Measurements from ENCODE around the gene CEP76. TPM values are rescaled to one million over a fixed set of nuclear protein-coding genes. Genes with fewer than 3 reads are reported as not detected.

CEP76 gene
- total and polyA plus RNA-seq, 2 donors (not counting 1 experiment from before 2014, with no cell fraction given), result 5.3 to 10.0 TPM

DNA sequence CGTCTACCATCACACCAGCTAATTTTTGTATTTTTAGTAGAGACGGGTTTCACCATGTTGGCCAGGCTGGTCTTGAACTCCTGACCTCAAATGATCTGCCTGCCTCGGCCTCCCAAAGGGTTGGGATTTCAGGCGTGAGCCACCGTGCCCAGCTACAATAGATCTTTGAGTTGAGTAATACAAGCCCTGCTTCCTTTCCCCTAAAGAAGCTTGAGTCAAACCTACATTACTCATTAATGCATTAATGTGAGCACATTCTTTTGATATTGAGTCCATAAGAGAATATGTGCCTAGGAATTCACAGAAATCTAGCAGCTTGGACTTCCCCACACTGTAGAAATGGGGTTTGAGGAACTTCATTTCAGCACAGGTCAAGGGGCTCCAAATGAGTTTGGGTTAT is 39.9 kb upstream of the CEP76 start:
- Histone ChIP-seq H3K4me3 (ENCODE audit: control extremely low read depth in 1 of 5, extremely low read depth in 1 of 5, insufficient read depth in 1 of 5, low read depth in 2 of 5, low read length in 4 of 5) (no peak overlapping the region), H3K9ac (ENCODE audit: low read length) (no peak overlapping the region), H2AFZ (ENCODE audit: insufficient read depth, low read depth, low read length, poor library complexity, severe bottlenecking) (no peak overlapping the region), H3K36me3 (replicated peaks in 1 of 2; ENCODE audit: control extremely low read depth in 1 of 2, control insufficient read depth in 1 of 2, extremely low read depth in 1 of 2, insufficient read depth in 2 of 2, low read length in 1 of 2) (no peaks in the 10 kb centered on the region), H3K27me3 (replicated peaks in 1 of 4; ENCODE audit: control extremely low read depth in 1 of 4, control insufficient read depth in 3 of 4, insufficient read depth in 4 of 4, low read length in 3 of 4) (no peaks in the 10 kb centered on the region), H3K4me1 (ENCODE audit: control insufficient read depth in 2 of 2, insufficient read depth in 2 of 2, low read length in 2 of 2) (no peaks in the 10 kb centered on the region), H3K79me2 (ENCODE audit: control insufficient read depth, insufficient read depth, low read length) (no peaks in the 10 kb centered on the region), H4K20me1 (ENCODE audit: control insufficient read depth, insufficient read depth, low read length, poor library complexity, severe bottlenecking) (no peaks in the 10 kb centered on the region), H3K4me2 (replicated peaks; ENCODE audit: low read depth, low read length, poor library complexity, severe bottlenecking) (no peak overlapping the region), H3K27ac (ENCODE audit: low read length in 2 of 2) (no peak overlapping the region), H3K9me3 (ENCODE audit: control extremely low read depth in 1 of 3, control insufficient read depth in 2 of 3, insufficient read depth in 1 of 3, low read length in 2 of 3) (no peaks in the 10 kb centered on the region)
- DNase-seq (no peak), ATAC-seq (ENCODE audit: low read depth) (no peak)
- TF ChIP-seq EZH2 (IDR thresholded peaks at IDR 0.05; ENCODE audit: borderline replicate concordance, insufficient read depth, low read depth, low read length, poor library complexity, severe bottlenecking), result no peak
- TF ChIP-seq, protein P1, sequence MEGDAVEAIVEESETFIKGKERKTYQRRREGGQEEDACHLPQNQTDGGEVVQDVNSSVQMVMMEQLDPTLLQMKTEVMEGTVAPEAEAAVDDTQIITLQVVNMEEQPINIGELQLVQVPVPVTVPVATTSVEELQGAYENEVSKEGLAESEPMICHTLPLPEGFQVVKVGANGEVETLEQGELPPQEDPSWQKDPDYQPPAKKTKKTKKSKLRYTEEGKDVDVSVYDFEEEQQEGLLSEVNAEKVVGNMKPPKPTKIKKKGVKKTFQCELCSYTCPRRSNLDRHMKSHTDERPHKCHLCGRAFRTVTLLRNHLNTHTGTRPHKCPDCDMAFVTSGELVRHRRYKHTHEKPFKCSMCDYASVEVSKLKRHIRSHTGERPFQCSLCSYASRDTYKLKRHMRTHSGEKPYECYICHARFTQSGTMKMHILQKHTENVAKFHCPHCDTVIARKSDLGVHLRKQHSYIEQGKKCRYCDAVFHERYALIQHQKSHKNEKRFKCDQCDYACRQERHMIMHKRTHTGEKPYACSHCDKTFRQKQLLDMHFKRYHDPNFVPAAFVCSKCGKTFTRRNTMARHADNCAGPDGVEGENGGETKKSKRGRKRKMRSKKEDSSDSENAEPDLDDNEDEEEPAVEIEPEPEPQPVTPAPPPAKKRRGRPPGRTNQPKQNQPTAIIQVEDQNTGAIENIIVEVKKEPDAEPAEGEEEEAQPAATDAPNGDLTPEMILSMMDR (IDR thresholded peaks at IDR 0.05), result no peak
- WGBS (ENCODE audit: insufficient coverage), result 86% methylated on average over 1 of the region's 5 CpGs
- intact Hi-C loops (cut with micrococcal nuclease), result no loop called here
- ChIA-PET CTCF (interaction anchor here (3.1 to 7.0 kb wide), 3 partner anchors 15 to 193 kb away, joined by 9 to 94 read pairs (median 69); no protein-coding TSS in a partner anchor), POLR2A (no interaction called here)
- H3K27me3 Mint-ChIP-seq, result no peaks in the 10 kb centered on the region
- H3K4me1 Mint-ChIP-seq, result no peaks in the 10 kb centered on the region
- no peak overlapping the region for H3K4me3 Mint-ChIP-seq
- H3K27ac Mint-ChIP-seq, result no peak overlapping the region
- no peaks in the 10 kb centered on the region for H3K9me3 Mint-ChIP-seq (ENCODE audit: insufficient read depth)

DNA sequence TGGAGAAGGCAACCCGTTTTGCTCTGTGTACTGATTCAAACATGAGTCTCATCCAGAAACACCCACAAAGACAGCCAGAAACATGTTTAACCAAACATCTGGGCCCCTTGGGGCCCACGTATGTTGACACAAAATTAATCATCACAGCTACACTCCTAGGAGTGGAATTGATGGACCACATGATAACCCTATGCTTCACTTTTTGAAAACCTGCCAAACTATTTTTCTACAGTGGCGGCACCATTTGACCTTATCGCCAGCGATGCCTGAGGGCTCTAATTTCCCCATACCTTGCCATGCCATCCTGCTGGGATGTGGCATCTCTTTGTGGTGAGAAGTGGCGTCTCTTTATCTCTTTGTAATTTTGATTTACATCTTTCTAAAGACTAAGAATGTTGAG is 38.8 kb upstream of the CEP76 start:
- TF ChIP-seq, protein P1 (IDR thresholded peaks at IDR 0.05), result no peak
- TF ChIP-seq EZH2 (IDR thresholded peaks at IDR 0.05; ENCODE audit: borderline replicate concordance, insufficient read depth, low read depth, low read length, poor library complexity, severe bottlenecking), result no peak
- ATAC-seq (ENCODE audit: low read depth) (no peak), DNase-seq (no peak)
- intact Hi-C loops (cut with micrococcal nuclease), result no loop called here
- no peaks in the 10 kb centered on the region for H3K4me1 Mint-ChIP-seq
- Histone ChIP-seq H3K27ac (ENCODE audit: low read length in 2 of 2) (no peak overlapping the region), H2AFZ (ENCODE audit: insufficient read depth, low read depth, low read length, poor library complexity, severe bottlenecking) (no peak overlapping the region), H3K36me3 (replicated peaks in 1 of 2; ENCODE audit: control extremely low read depth in 1 of 2, control insufficient read depth in 1 of 2, extremely low read depth in 1 of 2, insufficient read depth in 2 of 2, low read length in 1 of 2) (no peaks in the 10 kb centered on the region), H3K27me3 (replicated peaks in 1 of 4; ENCODE audit: control extremely low read depth in 1 of 4, control insufficient read depth in 3 of 4, insufficient read depth in 4 of 4, low read length in 3 of 4) (no peaks in the 10 kb centered on the region), H3K9me3 (ENCODE audit: control extremely low read depth in 1 of 3, control insufficient read depth in 2 of 3, insufficient read depth in 1 of 3, low read length in 2 of 3) (no peaks in the 10 kb centered on the region), H3K79me2 (ENCODE audit: control insufficient read depth, insufficient read depth, low read length) (no peaks in the 10 kb centered on the region), H3K4me1 (ENCODE audit: control insufficient read depth in 2 of 2, insufficient read depth in 2 of 2, low read length in 2 of 2) (no peaks in the 10 kb centered on the region), H3K4me3 (ENCODE audit: control extremely low read depth in 1 of 5, extremely low read depth in 1 of 5, insufficient read depth in 1 of 5, low read depth in 2 of 5, low read length in 4 of 5) (no peak overlapping the region), H3K9ac (ENCODE audit: low read length) (no peak overlapping the region), H3K4me2 (replicated peaks; ENCODE audit: low read depth, low read length, poor library complexity, severe bottlenecking) (no peak overlapping the region), H4K20me1 (ENCODE audit: control insufficient read depth, insufficient read depth, low read length, poor library complexity, severe bottlenecking) (no peaks in the 10 kb centered on the region)
- H3K9me3 Mint-ChIP-seq (ENCODE audit: insufficient read depth), result no peaks in the 10 kb centered on the region
- CTCF ChIA-PET, result interaction anchor here (6.0 to 7.0 kb wide), 2 partner anchors 152 to 194 kb away, joined by 69 to 94 read pairs; no protein-coding TSS in a partner anchor
- no peak overlapping the region for H3K27ac Mint-ChIP-seq
- H3K27me3 Mint-ChIP-seq, result no peaks in the 10 kb centered on the region
- POLR2A ChIA-PET, result no interaction called here
- 79% methylated on average over 2 of the region's 6 CpGs for WGBS (ENCODE audit: insufficient coverage)
- no peak overlapping the region for H3K4me3 Mint-ChIP-seq

Data from B cell (primary cell).